Coronary artery (tissue), 2 donors: ENCODE data around the gene NPEPL1.

ENCODE experiments used
- DNase-seq: peaks from one replicate; pipeline ENCODE4 v3.0.0-alpha.2; 2017; ENCODE audit warnings: low spot score
- H3K27ac ChIP-seq, 2 donors: fragments of 200-600 bp; sonication (generic); one replicate each; pipeline ENCODE4 v1.5.1; 2016 to 2019
- H3K4me3 ChIP-seq: fragments of 200-600 bp; sonication (generic); 2 replicates; pipeline ENCODE4 v1.5.1; 2016; ENCODE audit warnings: mild to moderate bottlenecking, moderate library complexity
- CTCF ChIP-seq: fragments of 200-600 bp; sonication (generic); IDR thresholded peaks from one replicate; pipeline ENCODE4 v1.5.1; 2019; ENCODE audit warnings: antibody characterized with exemption

Gene NPEPL1

DNA sequence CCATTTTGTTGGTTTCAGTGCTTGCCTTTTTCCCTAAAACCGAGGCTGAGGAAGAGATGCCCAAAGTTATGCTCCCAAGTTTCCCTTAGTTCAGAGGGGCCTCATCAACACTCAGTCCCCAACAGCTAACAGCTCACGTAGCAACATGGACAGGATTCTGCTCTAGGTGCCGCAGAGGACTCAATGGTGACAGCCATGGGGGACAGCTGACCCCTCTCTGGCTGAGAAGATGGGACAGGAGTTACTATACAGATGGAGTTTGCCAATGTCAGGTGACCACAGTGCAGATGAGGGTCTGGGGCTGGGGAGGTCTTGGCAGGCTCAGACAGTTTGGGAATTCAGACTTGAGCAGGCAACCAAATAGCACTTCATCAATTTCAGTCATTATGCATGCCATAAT, 67.3 kb downstream of the NPEPL1 start:
- no peak for TF ChIP-seq CTCF
- DNase-seq, result peak; percentile 22
- Histone ChIP-seq H3K4me3 (no peak overlapping the region), H3K27ac (no peak overlapping the region)

- Histone ChIP-seq H3K4me3 (no peak overlapping the region), H3K27ac (no peak overlapping the region)
- peak; percentile 14 for DNase-seq
- no peak for TF ChIP-seq CTCF
Measured at GRCh38 chr20:58760856-58761255, 68.3 kb downstream of the NPEPL1 start.

DNA sequence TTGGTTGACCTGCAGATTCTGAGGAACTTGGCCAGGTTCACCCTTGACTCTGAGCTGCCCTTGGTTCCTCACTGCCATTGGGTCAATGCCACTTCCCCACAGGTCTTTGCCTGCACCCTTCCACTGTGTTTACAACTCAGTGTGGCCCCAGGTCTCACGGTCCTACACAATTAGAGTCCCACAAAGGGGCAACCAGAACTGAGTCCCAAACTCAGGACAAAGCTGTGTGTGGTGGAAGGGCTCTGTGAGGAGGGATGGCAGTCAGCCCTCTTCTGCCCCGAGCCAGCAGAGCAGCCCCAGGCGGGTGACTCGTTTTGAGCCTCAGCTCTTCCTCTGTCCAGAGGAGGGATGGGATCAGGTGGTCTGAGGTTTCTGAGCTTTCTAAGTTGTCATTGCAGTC, 69.5 kb downstream of the NPEPL1 start:
- H3K27ac ChIP-seq, result no peak overlapping the region
- H3K4me3 ChIP-seq, result no peak overlapping the region
- no peak for TF ChIP-seq CTCF
- peak; percentile 49 for DNase-seq

GRCh38 chr20:58763076-58763475, 70.5 kb downstream of the NPEPL1 start:
- H3K4me3 ChIP-seq, result no peak overlapping the region
- H3K27ac ChIP-seq, result no peak overlapping the region
- no peak for DNase-seq
- no peak for TF ChIP-seq CTCF
